Suprapubic skin (tissue), 4 donors: ENCODE data around the gene MT4. TPM values are rescaled to one million over a fixed set of nuclear protein-coding genes. Genes with fewer than 3 reads are reported as not detected.

Experiments
- DNase-seq, 2 donors: peaks; one replicate each; pipeline ENCODE4 v3.0.0-alpha.2; 2019; ENCODE audit warnings: low spot score in 2 of 2
- H3K27ac ChIP-seq: fragments of 200-600 bp; sonication (generic); one replicate; pipeline ENCODE4 v1.5.1; 2019
- H3K27me3 ChIP-seq: fragments of 200-600 bp; sonication (generic); one replicate; pipeline ENCODE4 v1.5.1; 2019
- H3K36me3 ChIP-seq: fragments of 200-600 bp; sonication (generic); one replicate; pipeline ENCODE4 v1.5.1; 2019
- H3K4me1 ChIP-seq: fragments of 200-600 bp; sonication (generic); one replicate; pipeline ENCODE4 v1.5.1; 2019
- H3K4me3 ChIP-seq: fragments of 200-600 bp; sonication (generic); one replicate; pipeline ENCODE4 v1.5.1; 2019; ENCODE audit warnings: mild to moderate bottlenecking
- H3K9me3 ChIP-seq: fragments of 200-600 bp; sonication (generic); one replicate; pipeline ENCODE4 v1.5.1; 2019
- EP300 ChIP-seq: sonication (generic); formaldehyde crosslinking; IDR thresholded peaks from one replicate; pipeline ENCODE4 v1.6.1; 2017; ENCODE audit warnings: antibody characterized with exemption
- POLR2A ChIP-seq, 2 donors: fragments of 450-650 bp; IDR thresholded peaks; one replicate each; pipeline ENCODE4 v1.6.1; 2017; ENCODE audit warnings: antibody characterized with exemption in 2 of 2, mild to moderate bottlenecking in 2 of 2, moderate library complexity in 2 of 2
- POLR2AphosphoS5 ChIP-seq, 3 donors: sonication (generic); formaldehyde crosslinking; IDR thresholded peaks; one replicate each; pipeline ENCODE4 v1.6.1; 2017; ENCODE audit warnings: antibody characterized with exemption in 3 of 3
- WGBS: methylation state at CpG from one replicate; pipeline ENCODE4 v1.1.5; 2018; 5-methylcytosine and 5-hydroxymethylcytosine counted together
- total RNA-seq, 4 donors: library from RNA; depleted of rRNA; stranded (reverse); fragments of >200 nt; gene quantifications; one replicate each; pipeline ENCODE4 v1.1.0, GENCODE V29; 2016
- TF ChIP-seq, protein P1 (sequence below), 2 donors: fragments of 200-600 bp in 1 of 2; fragments of 450-650 bp in 1 of 2; sonication (generic) in 1 of 2; IDR thresholded peaks; one replicate each; pipeline ENCODE4 v1.5.1; 2016 to 2019; ENCODE audit warnings: antibody characterized with exemption in 2 of 2, mild to moderate bottlenecking in 1 of 2, moderate library complexity in 1 of 2

The MT4 gene
- total RNA-seq, 4 donors from 2014 or later, result 113 to 1,552 (median 179) TPM; not detected in 1

DNA sequence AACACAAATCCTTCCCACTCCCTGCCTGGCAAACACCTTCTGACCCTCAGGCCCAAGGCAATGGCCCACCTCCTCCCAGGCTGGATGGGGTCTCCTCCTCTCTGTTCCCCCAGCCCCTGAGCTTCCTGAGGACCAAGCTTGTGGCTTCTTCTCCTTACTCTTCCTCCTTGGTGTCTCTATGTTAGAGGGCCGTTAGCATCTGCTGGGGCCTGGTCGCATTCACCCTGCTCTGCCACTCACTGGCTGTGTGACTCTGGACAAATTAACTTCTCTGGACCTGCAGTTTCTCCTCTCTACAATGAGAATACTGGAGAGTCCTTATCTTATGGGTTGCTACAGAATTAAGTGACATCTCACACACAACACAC, 42.8 kb downstream of the MT4 start:
- Histone ChIP-seq H3K4me1 (peaks cover 67% of the 10 kb centered on the region), H3K27me3 (no peaks in the 10 kb centered on the region), H3K36me3 (no peaks in the 10 kb centered on the region), H3K27ac (peak overlapping the region; percentile 96), H3K4me3 (peak overlapping the region; percentile 73), H3K9me3 (no peaks in the 10 kb centered on the region)
- WGBS, result 41% methylated on average over 2 of the region's 2 CpGs
- DNase-seq, result no peak
- TF ChIP-seq, protein P1, sequence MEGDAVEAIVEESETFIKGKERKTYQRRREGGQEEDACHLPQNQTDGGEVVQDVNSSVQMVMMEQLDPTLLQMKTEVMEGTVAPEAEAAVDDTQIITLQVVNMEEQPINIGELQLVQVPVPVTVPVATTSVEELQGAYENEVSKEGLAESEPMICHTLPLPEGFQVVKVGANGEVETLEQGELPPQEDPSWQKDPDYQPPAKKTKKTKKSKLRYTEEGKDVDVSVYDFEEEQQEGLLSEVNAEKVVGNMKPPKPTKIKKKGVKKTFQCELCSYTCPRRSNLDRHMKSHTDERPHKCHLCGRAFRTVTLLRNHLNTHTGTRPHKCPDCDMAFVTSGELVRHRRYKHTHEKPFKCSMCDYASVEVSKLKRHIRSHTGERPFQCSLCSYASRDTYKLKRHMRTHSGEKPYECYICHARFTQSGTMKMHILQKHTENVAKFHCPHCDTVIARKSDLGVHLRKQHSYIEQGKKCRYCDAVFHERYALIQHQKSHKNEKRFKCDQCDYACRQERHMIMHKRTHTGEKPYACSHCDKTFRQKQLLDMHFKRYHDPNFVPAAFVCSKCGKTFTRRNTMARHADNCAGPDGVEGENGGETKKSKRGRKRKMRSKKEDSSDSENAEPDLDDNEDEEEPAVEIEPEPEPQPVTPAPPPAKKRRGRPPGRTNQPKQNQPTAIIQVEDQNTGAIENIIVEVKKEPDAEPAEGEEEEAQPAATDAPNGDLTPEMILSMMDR (IDR thresholded peaks at IDR 0.05), result no peak
- TF ChIP-seq POLR2A (IDR thresholded peaks at IDR 0.05), result peak in 1 of 2 donors; percentile 4
- no peak for TF ChIP-seq EP300
- TF ChIP-seq POLR2AphosphoS5 (IDR thresholded peaks at IDR 0.05), result no peak

DNA sequence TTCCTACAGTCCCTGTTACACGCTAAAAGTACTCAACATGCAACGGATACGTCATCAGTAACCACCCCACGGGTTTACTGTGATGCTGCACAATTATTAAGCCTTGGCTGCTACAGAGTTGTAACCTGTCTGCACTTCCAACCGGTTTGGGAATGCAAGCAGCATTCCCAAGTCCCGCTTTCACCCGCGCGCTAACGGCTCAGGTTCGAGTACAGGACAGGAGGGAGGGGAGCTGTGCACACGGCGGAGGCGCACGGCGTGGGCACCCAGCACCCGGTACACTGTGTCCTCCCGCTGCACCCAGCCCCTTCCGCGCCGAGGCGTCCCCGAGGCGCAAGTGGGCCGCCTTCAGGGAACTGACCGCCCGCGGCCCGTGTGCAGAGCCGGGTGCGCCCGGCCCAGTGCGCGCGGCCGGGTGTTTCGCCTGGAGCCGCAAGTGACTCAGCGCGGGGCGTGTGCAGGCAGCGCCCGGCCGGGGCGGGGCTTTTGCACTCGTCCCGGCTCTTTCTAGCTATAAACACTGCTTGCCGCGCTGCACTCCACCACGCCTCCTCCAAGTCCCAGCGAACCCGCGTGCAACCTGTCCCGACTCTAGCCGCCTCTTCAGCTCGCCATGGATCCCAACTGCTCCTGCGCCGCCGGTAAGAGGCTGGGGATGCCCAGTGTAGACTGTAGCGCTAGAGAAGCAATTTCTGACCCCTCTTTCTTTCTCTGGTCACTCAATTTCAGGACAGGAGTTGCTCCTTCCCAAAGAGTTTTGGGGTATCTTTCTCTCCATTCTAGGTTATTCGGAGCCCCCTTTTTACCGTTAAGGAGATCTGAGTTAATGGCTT, 43.4 kb downstream of the MT4 start, which contains the start of gene MT2A:
MT2A (plus strand) TSS at position 542 of the 833 bp plus-strand sequence; CDS start at position 614, 72 bp downstream.
- 9% methylated on average over 29 of the region's 62 CpGs for WGBS

DNA sequence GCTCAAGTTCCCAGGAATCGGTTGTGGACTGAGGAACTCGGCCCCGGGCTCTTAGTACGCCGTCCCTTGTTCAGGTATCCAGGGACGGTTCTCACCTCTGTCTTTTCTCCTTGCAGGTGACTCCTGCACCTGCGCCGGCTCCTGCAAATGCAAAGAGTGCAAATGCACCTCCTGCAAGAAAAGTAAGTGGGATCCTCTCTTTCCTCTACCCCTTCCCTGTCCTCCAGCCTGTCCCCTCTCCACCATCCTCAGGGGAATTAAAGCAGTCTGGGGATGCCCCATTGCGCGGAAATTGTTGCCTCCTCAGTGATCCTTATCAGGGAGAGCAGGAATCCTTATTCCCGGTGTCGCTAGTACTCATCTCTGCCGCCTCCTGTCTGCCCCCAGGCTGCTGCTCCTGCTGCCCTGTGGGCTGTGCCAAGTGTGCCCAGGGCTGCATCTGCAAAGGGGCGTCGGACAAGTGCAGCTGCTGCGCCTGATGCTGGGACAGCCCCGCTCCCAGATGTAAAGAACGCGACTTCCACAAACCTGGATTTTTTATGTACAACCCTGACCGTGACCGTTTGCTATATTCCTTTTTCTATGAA, 44.1 kb downstream of the MT4 start:
- Histone ChIP-seq H3K4me3 (peak overlapping the region; percentile 73), H3K27ac (peak overlapping the region; percentile 96), H3K27me3 (no peaks in the 10 kb centered on the region), H3K9me3 (no peaks in the 10 kb centered on the region), H3K36me3 (no peaks in the 10 kb centered on the region), H3K4me1 (peaks cover 67% of the 10 kb centered on the region)
- TF ChIP-seq EP300, result no peak
- TF ChIP-seq, protein P1 (IDR thresholded peaks at IDR 0.05), result no peak
- no peak for TF ChIP-seq POLR2A (IDR thresholded peaks at IDR 0.05)
- no peak for TF ChIP-seq POLR2AphosphoS5 (IDR thresholded peaks at IDR 0.05)
- DNase-seq, result no peak
- WGBS, result under 1% methylated on average over 21 of the region's 21 CpGs

More for the DNA sequence above, 43.4 kb downstream of the MT4 start, which contains the start of gene MT2A:
- H3K4me1 ChIP-seq, result peaks cover 67% of the 10 kb centered on the region
- H3K27ac ChIP-seq, result peak within 1 kb of the TSS; percentile 96
- no peaks in the 10 kb centered on the region for H3K27me3 ChIP-seq
- H3K4me3 ChIP-seq, result peak within 1 kb of the TSS; percentile 73
- H3K9me3 ChIP-seq, result no peaks in the 10 kb centered on the region
- TF ChIP-seq POLR2AphosphoS5 (IDR thresholded peaks at IDR 0.05) (peak; percentile 84 to 96 (median 91)), POLR2A (IDR thresholded peaks at IDR 0.05) (peak; percentile 94 to 97), EP300 (peak; percentile 31)
- TF ChIP-seq, protein P1 (IDR thresholded peaks at IDR 0.05), result no peak
- DNase-seq, result peak; percentile 96 to 97
- no peaks in the 10 kb centered on the region for H3K36me3 ChIP-seq

DNA sequence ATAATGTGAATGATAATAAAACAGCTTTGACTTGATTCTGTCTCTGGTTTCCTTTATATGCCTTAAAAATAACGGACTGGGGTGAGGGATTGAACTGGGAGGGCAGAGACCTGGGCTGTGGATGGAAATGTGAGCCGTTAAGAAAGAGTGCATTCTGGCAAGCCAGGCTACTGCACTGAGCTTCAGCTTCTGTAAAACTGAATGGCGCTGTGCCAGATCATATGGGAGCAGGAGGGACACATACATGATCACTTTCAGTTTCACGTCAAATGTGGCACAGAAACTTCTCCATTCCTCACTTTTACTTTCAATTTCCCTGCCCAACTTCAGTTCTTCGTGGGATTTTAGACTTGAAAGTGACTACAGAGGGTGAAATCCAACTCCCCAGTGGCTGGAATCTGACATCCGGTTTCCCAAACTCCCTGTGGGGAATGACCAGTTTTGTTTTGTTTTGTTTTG, 44.6 kb downstream of the MT4 start:
- 0% methylated on average over 6 of the region's 6 CpGs for WGBS
- Histone ChIP-seq H3K27me3 (no peaks in the 10 kb centered on the region), H3K36me3 (no peaks in the 10 kb centered on the region), H3K4me3 (peak overlapping the region; percentile 73), H3K4me1 (peaks cover 67% of the 10 kb centered on the region), H3K9me3 (no peaks in the 10 kb centered on the region), H3K27ac (peak overlapping the region; percentile 96)
- TF ChIP-seq POLR2AphosphoS5 (IDR thresholded peaks at IDR 0.05) (peak; percentile 35 to 86 (median 71)), POLR2A (IDR thresholded peaks at IDR 0.05) (peak in 1 of 2 donors; percentile 26)
- TF ChIP-seq, protein P1 (IDR thresholded peaks at IDR 0.05), result no peak
- peak in 1 of 2 donors; percentile 88 for DNase-seq
